GM19238 (cell line): ENCODE measurements around the gene CNOT11.
"Not testable (repeated sequence)": the region's sequence is repeated elsewhere in the genome, so short reads cannot be mapped to it uniquely, and the experiment has no call there.

Experiments used
- DNase-seq: peaks from one replicate; pipeline ENCODE4 v3.0.0; 2011; ENCODE audit warnings: low spot score; ENCODE audit not compliant: insufficient read length

Gene CNOT11

DNA sequence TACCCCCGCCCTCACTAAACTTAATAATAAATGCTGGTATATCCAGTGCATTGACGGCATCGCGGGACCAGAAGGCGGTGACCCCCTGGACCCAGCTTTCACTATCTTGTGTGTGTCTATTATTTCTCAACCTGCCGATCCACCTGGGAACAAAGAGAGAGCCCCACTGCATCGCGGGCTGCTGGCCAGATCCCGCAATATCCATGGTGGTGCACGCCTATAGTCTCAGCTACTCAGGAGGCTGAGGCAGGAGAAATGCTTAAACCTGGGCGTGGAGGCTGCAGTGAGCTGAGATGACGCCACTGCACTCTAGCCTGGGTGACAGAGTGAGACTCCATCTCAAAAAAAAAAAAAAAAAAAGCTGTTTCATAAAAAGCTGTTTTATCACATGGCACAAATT is 7.8 kb upstream of the CNOT11 start:
- not testable (repeated sequence) for DNase-seq

- DNase-seq = not testable (repeated sequence)
Observed at GRCh38 chr2:101245468-101245867, 7.2 kb upstream of the CNOT11 start.

GRCh38 chr2:101248756-101249155 is 3.9 kb upstream of the CNOT11 start:
- DNase-seq = not testable (repeated sequence)

DNA sequence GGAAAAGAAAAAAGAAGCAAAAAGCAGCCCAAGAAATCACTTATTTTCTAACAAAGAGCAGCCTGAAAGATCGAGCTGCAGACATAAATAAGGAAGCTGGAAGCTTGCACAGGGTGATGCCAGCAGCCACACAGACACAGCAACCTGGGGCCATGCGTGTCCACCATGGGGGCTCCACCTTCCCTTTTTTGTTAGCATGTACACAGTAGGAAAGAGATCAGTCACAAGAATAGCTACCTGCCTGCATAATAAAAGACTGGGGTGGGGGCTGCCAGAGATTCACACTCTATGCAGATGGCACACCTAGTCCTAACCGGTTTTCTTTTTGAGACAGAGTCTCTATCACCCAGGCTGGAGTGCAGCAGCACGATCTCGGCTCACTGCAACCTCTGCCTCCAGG is 2.9 kb upstream of the CNOT11 start:
- no peak for DNase-seq

DNA sequence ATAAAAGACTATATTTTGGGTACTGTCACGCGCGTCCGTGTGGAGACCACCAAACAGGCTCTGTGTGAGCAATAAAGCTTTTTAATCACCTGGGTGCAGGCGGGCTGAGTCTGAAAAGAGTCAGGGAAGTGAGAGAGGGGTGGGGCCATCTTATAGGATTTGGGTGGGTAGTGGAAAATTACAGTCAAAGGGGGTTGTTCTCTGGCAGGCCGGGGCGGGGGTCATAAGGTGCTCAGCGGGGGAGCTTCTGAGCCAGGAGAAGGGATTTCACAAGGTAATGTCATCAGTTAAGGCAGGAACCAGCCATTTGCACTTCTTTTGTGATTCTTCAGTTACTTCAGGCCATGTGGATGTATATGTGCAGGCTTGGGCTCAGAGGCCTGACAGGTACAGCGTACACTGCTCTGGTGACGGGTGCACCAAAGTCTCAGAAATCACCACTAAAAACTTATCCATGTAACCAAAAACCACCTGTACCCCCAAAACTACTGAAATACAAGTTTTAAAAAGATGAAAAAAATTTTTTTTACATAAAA is 1.4 kb upstream of the CNOT11 start:
- not testable (repeated sequence) for DNase-seq

GRCh38 chr2:101251844-101252407 is 760 bp upstream of the CNOT11 start:
- no peak for DNase-seq

GRCh38 chr2:101253013-101253702 is 472 bp downstream of the CNOT11 start:
- DNase-seq = peak; percentile 47

GRCh38 chr2:101253703-101254450 is 1.2 kb downstream of the CNOT11 start:
- DNase-seq = no peak

- DNase-seq = no peak
Observed at GRCh38 chr2:101255501-101255900, 2.8 kb downstream of the CNOT11 start.

- no peak for DNase-seq
Observed at GRCh38 chr2:101256316-101256715, 3.6 kb downstream of the CNOT11 start.

DNA sequence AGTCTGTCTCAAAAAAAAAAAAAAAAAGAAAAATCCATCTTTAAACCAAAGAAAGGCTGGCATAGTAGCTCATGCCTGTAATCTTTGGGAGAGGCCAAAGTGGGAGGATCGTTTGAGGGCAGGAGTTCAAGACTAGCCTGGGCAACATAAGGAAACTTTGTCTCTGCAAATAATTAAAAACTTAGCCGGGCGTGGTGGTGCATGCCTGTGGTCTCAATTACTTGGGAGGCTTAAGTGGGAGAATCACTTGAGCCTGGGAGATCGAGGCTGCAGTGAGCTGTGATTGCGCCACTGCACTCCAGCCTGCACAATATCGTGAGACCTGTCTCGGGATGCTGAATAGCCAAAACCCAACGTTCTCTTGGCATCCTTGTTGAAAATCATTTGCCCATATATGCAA is 6.1 kb downstream of the CNOT11 start:
- no peak for DNase-seq

DNA sequence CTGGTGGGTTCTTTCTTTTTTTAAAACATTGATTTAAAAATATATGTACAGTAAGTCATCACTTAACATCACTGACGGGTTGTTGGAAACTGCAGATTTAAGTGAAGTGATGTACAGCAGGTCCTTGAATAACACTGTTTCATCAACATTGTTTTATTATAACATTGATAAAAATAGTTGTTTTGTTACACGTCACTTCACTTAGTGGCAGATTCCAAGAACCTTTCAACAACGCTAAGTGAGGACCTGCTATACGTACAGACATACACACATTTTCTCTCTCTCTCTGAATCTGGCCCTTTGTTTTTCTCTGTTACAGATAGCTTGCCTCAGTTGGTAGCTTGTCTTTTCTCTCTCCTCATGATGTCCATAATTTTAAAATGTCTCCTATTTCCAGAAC is 9.5 kb downstream of the CNOT11 start:
- DNase-seq = no peak

DNA sequence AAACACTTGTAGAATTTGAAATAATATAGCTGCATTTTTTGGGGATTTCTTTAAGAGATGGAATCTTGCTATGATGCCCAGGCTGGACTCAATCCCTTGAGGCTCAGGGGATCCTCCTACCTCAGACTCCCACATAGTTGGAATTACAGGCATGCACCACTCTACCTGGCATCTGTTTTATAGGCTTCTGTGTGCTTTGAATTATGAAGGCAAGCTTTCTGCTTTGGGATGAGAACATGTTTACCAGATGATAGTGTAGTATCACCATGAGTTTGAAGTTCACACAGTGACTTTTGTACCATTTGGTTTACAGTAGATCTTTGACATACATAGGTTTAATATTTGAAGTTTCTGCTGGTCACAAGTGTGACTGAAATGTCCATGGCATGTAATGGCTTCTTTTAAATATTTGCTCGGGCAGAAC is 10.7 kb downstream of the CNOT11 start:
- DNase-seq = no peak

- DNase-seq = no peak
Observed at GRCh38 chr2:101264360-101264939, 11.8 kb downstream of the CNOT11 start.

- DNase-seq = no peak
Observed at GRCh38 chr2:101265893-101266499, 13.3 kb downstream of the CNOT11 start.

DNA sequence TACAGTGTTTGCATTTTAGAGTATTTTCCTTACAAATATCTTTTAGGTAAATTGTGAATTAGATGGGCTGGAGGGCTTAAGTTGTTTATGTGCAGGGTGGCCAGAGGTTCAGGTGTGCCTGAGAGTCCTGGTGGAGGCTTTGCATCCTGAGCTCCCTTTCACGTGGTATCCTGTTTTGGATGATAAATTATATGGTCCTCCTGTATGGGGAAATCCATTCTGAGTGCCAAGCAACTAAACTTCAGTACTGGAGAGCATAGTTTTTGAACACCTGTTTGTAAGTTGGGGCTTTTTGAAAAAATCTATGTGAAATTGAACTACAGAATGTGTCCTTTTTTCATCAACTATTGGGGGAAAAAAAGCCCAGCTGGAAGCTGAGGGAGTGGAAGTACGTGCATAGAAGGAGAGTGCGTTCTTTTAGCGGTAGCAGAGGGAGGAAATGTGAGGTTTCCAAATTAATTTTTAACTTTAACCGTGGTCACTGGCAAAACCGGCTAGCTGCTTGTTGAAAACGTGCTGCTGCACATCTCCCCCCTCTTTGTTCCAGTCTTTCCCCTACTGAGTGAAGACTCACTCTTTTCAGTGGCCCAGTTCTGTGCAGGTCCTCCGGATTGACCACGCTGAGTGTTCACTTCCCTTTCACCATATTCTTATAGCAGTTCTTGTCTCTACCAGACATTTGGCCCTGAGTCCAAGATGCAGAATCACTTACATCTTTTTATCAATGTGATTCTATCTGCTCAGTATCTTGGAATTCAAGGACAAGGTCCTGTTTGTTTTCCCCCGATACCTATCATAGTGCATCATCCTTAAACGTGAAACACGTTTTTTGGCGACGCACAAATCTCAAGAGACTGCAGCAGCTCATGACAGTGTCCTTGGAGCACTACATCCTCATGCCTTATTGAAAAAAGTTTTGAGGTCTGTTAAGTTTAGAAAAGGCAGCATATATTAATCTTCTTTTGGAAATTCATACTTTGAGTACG is 15.3 kb downstream of the CNOT11 start:
- DNase-seq = peak; percentile 25

DNA sequence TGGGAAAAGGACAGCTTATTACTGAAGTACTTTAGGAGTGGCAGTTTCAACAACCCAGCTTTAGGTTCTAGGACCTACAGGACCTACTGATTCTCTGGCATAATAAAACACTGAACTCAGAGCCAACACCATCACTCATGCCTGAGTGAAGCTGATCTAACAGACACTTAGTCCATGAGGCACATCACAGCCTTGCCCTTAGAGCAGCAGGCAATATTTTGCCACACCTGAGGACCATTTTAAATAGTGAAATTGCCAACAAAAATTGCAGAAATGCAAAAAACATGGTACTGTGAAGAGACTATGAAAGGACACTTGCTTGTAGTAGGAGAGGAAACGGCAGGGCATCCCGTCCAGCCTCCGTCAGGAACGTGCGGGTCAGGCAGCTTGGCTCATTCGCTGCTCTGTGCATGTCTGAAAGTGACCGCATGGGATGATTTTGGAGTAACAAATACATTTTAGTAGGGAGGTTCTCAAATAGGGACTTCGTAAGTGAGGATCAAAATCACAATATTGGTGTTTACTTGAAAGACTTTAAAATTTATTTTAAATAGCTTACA is 18.1 kb downstream of the CNOT11 start:
- no peak for DNase-seq

- peak; percentile 31 for DNase-seq
Observed at GRCh38 chr2:101272045-101272784, 19.5 kb downstream of the CNOT11 start.

GRCh38 chr2:101273056-101273455 is 20.4 kb downstream of the CNOT11 start:
- no peak for DNase-seq
